ENCODE data around the gene SLC2A4RG. TPM values are rescaled to one million over a fixed set of nuclear protein-coding genes. Genes with fewer than 3 reads are reported as not detected.
A peak's percentile ranks its signal among the peaks of the same experiment; 100 is the strongest.

Gene SLC2A4RG
- total and polyA plus RNA-seq, 10 donors = 27.5 to 107 (median 64.3) TPM

DNA sequence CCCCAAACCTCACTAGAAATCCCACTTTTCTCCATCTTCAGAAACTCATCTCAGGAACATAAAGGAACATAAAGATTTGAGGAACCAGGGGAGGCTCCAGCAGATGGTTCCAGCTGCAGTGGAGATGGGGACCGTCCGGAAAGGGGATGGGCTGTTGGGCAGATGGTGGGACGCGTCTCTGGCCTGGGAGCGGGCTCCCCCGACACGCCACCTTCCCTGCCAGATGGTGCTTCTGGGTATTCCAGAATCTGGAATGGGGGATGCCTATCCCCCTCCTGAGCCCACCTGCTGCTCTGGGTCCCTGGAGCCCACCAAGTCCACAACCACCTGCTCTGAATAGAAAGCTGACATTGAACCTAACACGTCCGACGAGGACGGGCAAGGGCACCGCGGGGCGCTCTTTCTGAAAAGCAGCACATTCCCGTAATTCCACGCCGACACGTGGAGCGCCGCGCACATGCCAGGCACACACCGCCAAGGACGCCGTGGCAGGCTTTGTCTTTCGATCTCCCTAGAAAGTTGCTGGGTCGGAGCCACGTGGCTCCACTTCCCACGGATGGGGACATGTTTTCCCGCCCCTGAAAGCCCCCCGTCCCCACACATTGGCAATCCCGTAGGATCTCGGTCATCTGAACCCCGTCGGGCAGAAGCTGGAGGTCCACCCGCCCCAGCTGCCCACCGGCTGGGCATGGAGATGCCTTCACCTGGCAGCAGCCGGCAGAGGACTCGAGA is 27.3 kb downstream of the SLC2A4RG start:
- Histone ChIP-seq H3K36me3 (peaks cover 0 to 64% (median 10%) of the 10 kb centered on the region in 6 donors), H3K9me3 (no peaks in the 10 kb centered on the region), H3K27me3 (replicated peaks in 1 of 7) (no peaks in the 10 kb centered on the region), H3K4me3 (no peak overlapping the region), H3K27ac (peak overlapping the region in 3 of 8 donors; percentile 36 to 48 (median 37)), H3K4me1 (peaks cover 0 to 44% (median 9%) of the 10 kb centered on the region in 6 donors)
- 90 to 94% (median 93%) methylated on average over 38 of the region's 38 CpGs for WGBS, 5 donors
- intact Hi-C loops (cut with DNase I; ENCODE audit: low total_unique reads) = no loop called here
- no peak for DNase-seq
- TF ChIP-seq, protein P1, sequence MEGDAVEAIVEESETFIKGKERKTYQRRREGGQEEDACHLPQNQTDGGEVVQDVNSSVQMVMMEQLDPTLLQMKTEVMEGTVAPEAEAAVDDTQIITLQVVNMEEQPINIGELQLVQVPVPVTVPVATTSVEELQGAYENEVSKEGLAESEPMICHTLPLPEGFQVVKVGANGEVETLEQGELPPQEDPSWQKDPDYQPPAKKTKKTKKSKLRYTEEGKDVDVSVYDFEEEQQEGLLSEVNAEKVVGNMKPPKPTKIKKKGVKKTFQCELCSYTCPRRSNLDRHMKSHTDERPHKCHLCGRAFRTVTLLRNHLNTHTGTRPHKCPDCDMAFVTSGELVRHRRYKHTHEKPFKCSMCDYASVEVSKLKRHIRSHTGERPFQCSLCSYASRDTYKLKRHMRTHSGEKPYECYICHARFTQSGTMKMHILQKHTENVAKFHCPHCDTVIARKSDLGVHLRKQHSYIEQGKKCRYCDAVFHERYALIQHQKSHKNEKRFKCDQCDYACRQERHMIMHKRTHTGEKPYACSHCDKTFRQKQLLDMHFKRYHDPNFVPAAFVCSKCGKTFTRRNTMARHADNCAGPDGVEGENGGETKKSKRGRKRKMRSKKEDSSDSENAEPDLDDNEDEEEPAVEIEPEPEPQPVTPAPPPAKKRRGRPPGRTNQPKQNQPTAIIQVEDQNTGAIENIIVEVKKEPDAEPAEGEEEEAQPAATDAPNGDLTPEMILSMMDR (IDR thresholded peaks at IDR 0.05 in 8 of 11, conservative IDR thresholded peaks at IDR 0.05 in 3 of 11) = no peak
- TF ChIP-seq POLR2AphosphoS5 (IDR thresholded peaks at IDR 0.05) (no peak), POLR2A (IDR thresholded peaks at IDR 0.05) (no peak)

DNA sequence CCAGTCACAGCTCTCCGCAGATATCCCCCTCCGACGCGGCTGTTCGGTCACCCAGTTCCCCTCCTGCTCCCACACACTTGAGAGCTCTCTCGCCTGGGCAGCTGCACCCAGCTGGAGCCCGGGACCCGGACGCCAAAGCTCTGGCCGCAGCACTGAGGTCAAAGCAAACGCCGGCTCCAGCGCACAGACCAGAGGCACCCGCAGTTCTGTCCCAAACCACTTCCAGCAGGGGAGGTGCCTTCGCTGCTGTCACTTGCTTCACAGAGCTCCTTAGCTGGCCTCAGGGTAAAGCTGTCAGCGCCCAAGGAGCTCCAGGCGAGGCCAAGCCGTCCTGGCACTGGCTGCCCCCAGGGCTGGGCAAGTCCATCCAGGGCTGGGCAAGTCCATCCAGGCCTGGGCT is 27.9 kb downstream of the SLC2A4RG start:
- Histone ChIP-seq H3K4me1 (peaks cover 0 to 50% (median 12%) of the 10 kb centered on the region in 6 donors), H3K4me3 (no peak overlapping the region), H3K27ac (peak overlapping the region in 3 of 8 donors; percentile 36 to 48 (median 37)), H3K9me3 (no peaks in the 10 kb centered on the region), H3K36me3 (peaks cover 0 to 58% (median 10%) of the 10 kb centered on the region in 6 donors), H3K27me3 (replicated peaks in 1 of 7) (no peaks in the 10 kb centered on the region)
- 76 to 86% (median 84%) methylated on average over 15 to 18 of the region's 18 CpGs for WGBS, 5 donors
- intact Hi-C loops (cut with DNase I; ENCODE audit: low total_unique reads) = no loop called here
- TF ChIP-seq, protein P1 (IDR thresholded peaks at IDR 0.05 in 8 of 11, conservative IDR thresholded peaks at IDR 0.05 in 3 of 11) = no peak
- peak in 2 of 3 donors; percentile 49 to 79 for TF ChIP-seq POLR2AphosphoS5 (IDR thresholded peaks at IDR 0.05)
- DNase-seq = no peak

DNA sequence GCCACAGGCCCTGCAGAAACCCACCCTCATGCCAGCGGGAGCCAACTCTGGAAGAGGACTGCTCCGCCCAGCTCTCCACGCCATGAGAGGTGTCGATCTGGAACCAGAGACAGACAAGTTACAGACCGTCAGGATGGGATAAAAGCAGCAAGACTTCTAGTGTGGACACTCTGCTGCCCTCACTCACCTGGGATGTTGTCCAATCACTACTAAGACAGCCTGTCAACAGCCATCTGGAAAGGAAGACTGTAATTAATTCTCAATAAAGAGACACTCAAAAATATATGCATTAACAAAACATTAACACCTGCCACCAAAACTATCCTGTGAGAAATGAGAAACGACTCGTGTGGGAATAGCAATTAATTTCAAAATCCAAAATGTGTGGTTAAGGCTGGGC is 28.3 kb downstream of the SLC2A4RG start:
- DNase-seq = no peak
- H3K27me3 ChIP-seq (replicated peaks in 1 of 7) = no peaks in the 10 kb centered on the region
- H3K9me3 ChIP-seq = no peaks in the 10 kb centered on the region
- peak overlapping the region in 3 of 8 donors; percentile 36 to 48 (median 37) for H3K27ac ChIP-seq
- TF ChIP-seq POLR2AphosphoS5 (IDR thresholded peaks at IDR 0.05) (no peak), POLR2A (IDR thresholded peaks at IDR 0.05) (no peak)
- TF ChIP-seq, protein P1 (IDR thresholded peaks at IDR 0.05 in 8 of 11, conservative IDR thresholded peaks at IDR 0.05 in 3 of 11) = no peak
- no peak overlapping the region for H3K4me3 ChIP-seq
- peaks cover 0 to 54% (median 15%) of the 10 kb centered on the region in 6 donors for H3K4me1 ChIP-seq
- H3K36me3 ChIP-seq = peaks cover 0 to 53% (median 10%) of the 10 kb centered on the region in 6 donors
- intact Hi-C loops (cut with DNase I; ENCODE audit: low total_unique reads) = no loop called here
- 79 to 94% (median 88%) methylated on average over 7 of the region's 7 CpGs for WGBS, 5 donors

Measured in spleen (tissue), 11 donors.